HEK293 (cell line): ENCODE results near the gene FIP1L1.

Experiments
- CTCF ChIA-PET: fragments of 350-600 bp; formaldehyde crosslinking; extraction: SDS; loops from one replicate; lab custom pipeline; 2021; ENCODE audit warnings: antibody characterized with exemption; lab: Yijun Ruan, JAX
- POLR2A ChIA-PET: fragments of 300-600 bp; formaldehyde crosslinking; extraction: SDS; loops from one replicate; lab custom pipeline; 2020; ENCODE audit warnings: antibody characterized with exemption, inconsistent platforms; lab: Yijun Ruan, JAX
- H3K27ac ChIP-seq: fragments of 200-500 bp; sonication (Bioruptor generic); 2 replicates; pipeline ENCODE4 v1.5.1; 2014; ENCODE audit warnings: low read depth, low read length, control low read depth, inconsistent platforms; ENCODE audit errors: extremely low read depth
- H3K36me3 ChIP-seq, 2 experiments: fragments of 200-500 bp in 1 of 2; sonication (Bioruptor generic) in 1 of 2; 1 replicate in 1 of 2; 2 replicates in 1 of 2; pipeline ENCODE4 v1.5.1; 2014 to 2017; ENCODE audit warnings: inconsistent platforms in 2 of 2, low read length in 2 of 2; ENCODE audit not compliant: control insufficient read depth in 2 of 2, insufficient read depth in 1 of 2
- H3K4me1 ChIP-seq: fragments of 200-500 bp; sonication (Bioruptor generic); 2 replicates; pipeline ENCODE4 v1.5.1; 2014; ENCODE audit warnings: mild to moderate bottlenecking, low read length, inconsistent platforms; ENCODE audit not compliant: control insufficient read depth, insufficient read depth
- H3K4me3 ChIP-seq: 2 replicates; pipeline ENCODE4 v1.5.1; 2011; ENCODE audit warnings: low read depth, mild to moderate bottlenecking, control low read depth, low read length, moderate library complexity
- H3K9me3 ChIP-seq: fragments of 200-500 bp; sonication (Bioruptor generic); 2 replicates; pipeline ENCODE4 v1.5.1; 2014; ENCODE audit warnings: low read depth, low read length, inconsistent platforms; ENCODE audit not compliant: control insufficient read depth, insufficient read depth
- ELK4 ChIP-seq: IDR thresholded peaks from 2 replicates; pipeline ENCODE4 v1.6.1; 2011; ENCODE audit warnings: mild to moderate bottlenecking, low read depth, low read length, borderline replicate concordance
- KLF17 ChIP-seq: fragments of 450-650 bp; formaldehyde crosslinking; IDR thresholded peaks from 2 replicates; pipeline ENCODE4 v1.5.1; 2016; ENCODE audit warnings: missing biosample characterization, missing genetic modification characterization
- TSHZ1 ChIP-seq: fragments of 450-650 bp; formaldehyde crosslinking; IDR thresholded peaks from 2 replicates; pipeline ENCODE4 v1.5.1; 2016; ENCODE audit warnings: missing biosample characterization, missing genetic modification characterization, borderline replicate concordance
- ZBTB17 ChIP-seq: fragments of 450-650 bp; formaldehyde crosslinking; IDR thresholded peaks from 2 replicates; pipeline ENCODE4 v1.5.1; 2016; ENCODE audit warnings: missing biosample characterization, missing genetic modification characterization
- ZBTB20 ChIP-seq: fragments of 450-650 bp; formaldehyde crosslinking; IDR thresholded peaks from 2 replicates; pipeline ENCODE4 v1.5.1; 2016; ENCODE audit warnings: missing biosample characterization, missing genetic modification characterization
- ZBTB44 ChIP-seq: fragments of 450-650 bp; IDR thresholded peaks from 2 replicates; pipeline ENCODE4 v1.5.1; 2018; ENCODE audit warnings: missing biosample characterization, mild to moderate bottlenecking, missing genetic modification characterization
- ZFP3 ChIP-seq: fragments of 450-650 bp; formaldehyde crosslinking; IDR thresholded peaks from 2 replicates; pipeline ENCODE4 v1.5.1; 2016; ENCODE audit warnings: low read depth, missing biosample characterization, missing genetic modification characterization
- ZNF114 ChIP-seq: fragments of 450-650 bp; formaldehyde crosslinking; IDR thresholded peaks from 2 replicates; pipeline ENCODE4 v1.5.0; 2017; ENCODE audit warnings: missing biosample characterization, missing genetic modification characterization
- ZNF530 ChIP-seq: fragments of 450-650 bp; formaldehyde crosslinking; IDR thresholded peaks from 2 replicates; pipeline ENCODE4 v1.5.1; 2016; ENCODE audit warnings: low read depth, missing biosample characterization, missing genetic modification characterization
- ZNF768 ChIP-seq: fragments of 450-650 bp; formaldehyde crosslinking; IDR thresholded peaks from 2 replicates; pipeline ENCODE4 v1.5.1; 2018; ENCODE audit warnings: missing biosample characterization, mild to moderate bottlenecking, missing genetic modification characterization
- ZSCAN4 ChIP-seq: fragments of 450-650 bp; formaldehyde crosslinking; IDR thresholded peaks from 2 replicates; pipeline ENCODE4 v1.5.1; 2017; ENCODE audit warnings: missing biosample characterization, missing genetic modification characterization
- ZSCAN5A ChIP-seq: fragments of 450-650 bp; formaldehyde crosslinking; IDR thresholded peaks from 2 replicates; pipeline ENCODE4 v1.5.1; 2016; ENCODE audit warnings: missing biosample characterization, missing genetic modification characterization

FIP1L1 gene

GRCh38 chr4:53431052-53431451 is 53.6 kb downstream of the FIP1L1 start:
- Histone ChIP-seq H3K4me1 (no peaks in the 10 kb centered on the region), H3K9me3 (no peaks in the 10 kb centered on the region), H3K36me3 (peaks cover 9 to 46% of the 10 kb centered on the region in 2 experiments), H3K4me3 (no peak overlapping the region), H3K27ac (no peak overlapping the region)
- ChIA-PET CTCF (interaction anchor here (0.6 kb wide), 1 partner anchor 887 kb away, joined by 4 read pairs; no protein-coding TSS in a partner anchor), POLR2A (no interaction called here)
- no peak for TF ChIP-seq ZNF114 (tag by site-specific recombination)
- TF ChIP-seq ELK4, result no peak
- no peak for TF ChIP-seq ZNF530 (tag by site-specific recombination)
- TF ChIP-seq ZBTB17 (tag by site-specific recombination), result no peak
- no peak for TF ChIP-seq ZSCAN4 (tag by site-specific recombination)
- no peak for TF ChIP-seq ZNF768

- Histone ChIP-seq H3K27ac (no peak overlapping the region), H3K4me1 (no peaks in the 10 kb centered on the region), H3K4me3 (no peak overlapping the region), H3K9me3 (no peaks in the 10 kb centered on the region), H3K36me3 (peaks cover 9 to 43% of the 10 kb centered on the region in 2 experiments)
- ChIA-PET POLR2A (interaction anchor here (0.6 kb wide), 1 partner anchor 634 kb away, joined by 4 read pairs; no protein-coding TSS in a partner anchor), CTCF (interaction anchor here (0.7 kb wide), 2 partner anchors 274 to 307 kb away, joined by 3 to 4 read pairs; no protein-coding TSS in a partner anchor)
- no peak for TF ChIP-seq ZFP3
- TF ChIP-seq ZSCAN5A (tag by site-specific recombination), result no peak
- TF ChIP-seq KLF17 (tag by site-specific recombination), result no peak
- TF ChIP-seq TSHZ1 (tag by site-specific recombination), result no peak
- TF ChIP-seq ZBTB44, result no peak
- TF ChIP-seq ZBTB20 (tag by site-specific recombination), result no peak
Observed at GRCh38 chr4:53432528-53433424, 55.3 kb downstream of the FIP1L1 start.
